ENCODE measurements around the gene MED29. TPM values are rescaled to one million over a fixed set of nuclear protein-coding genes. Genes with fewer than 3 reads are reported as not detected.
A peak's percentile ranks its signal among the peaks of the same experiment; 100 is the strongest.

MED29 gene
- total and polyA plus RNA-seq, 2 of the 4 experiments (the other 2 are of a cell fraction) = 17.6 to 28.8 TPM

- Histone ChIP-seq H3K4me1 (ENCODE audit: control insufficient read depth, insufficient read depth, low read length) (peaks cover 19% of the 10 kb centered on the region), H4K91ac (ENCODE audit: insufficient read depth, low read depth, low read length) (no peak overlapping the region), H3K27me3 (ENCODE audit: control insufficient read depth, insufficient read depth, low read length) (no peaks in the 10 kb centered on the region), H3K4me3 (ENCODE audit: insufficient read depth, low read depth, low read length) (no peak overlapping the region), H3K18ac (ENCODE audit: low read depth, low read length) (peak overlapping the region; percentile 21; the same call in 1 of the 2 replicates), H2AFZ (replicated peaks; ENCODE audit: low read length, poor library complexity) (no peak overlapping the region), H2AK5ac (ENCODE audit: low read depth, low read length) (peak overlapping the region; percentile 90), H4K8ac (ENCODE audit: low read depth in 2 of 2, low read length in 2 of 2) (peak overlapping the region; percentile 8 to 24; a peak in 1 of 4 replicates), H4K5ac (ENCODE audit: low read depth, low read length) (peak overlapping the region; percentile 77), H2BK120ac (ENCODE audit: low read depth, low read length) (peak overlapping the region; percentile 69; the same call in 1 of the 2 replicates), H3K14ac (replicated peaks; ENCODE audit: low read depth, low read length) (peak overlapping the region; percentile 8; the same call in 1 of the 2 replicates), H3K27ac (ENCODE audit: insufficient read depth, low read length) (peak overlapping the region; percentile 69; the same call in 1 of the 2 replicates), H3K79me1 (ENCODE audit: low read depth in 1 of 2, low read length in 2 of 2) (peaks cover 5 to 54% of the 10 kb centered on the region in 2 experiments; a peak in 3 of 4 replicates), H2AK9ac (replicated peaks; ENCODE audit: low read depth, low read length, poor library complexity) (no peak overlapping the region), H2BK20ac (ENCODE audit: low read depth, low read length) (no peak overlapping the region; the same call in 1 of the 2 replicates), H3K56ac (ENCODE audit: extremely low read depth, insufficient read depth, low read length) (no peak overlapping the region), H4K20me1 (ENCODE audit: insufficient read depth, low read length) (peaks cover 20% of the 10 kb centered on the region), H3K4me2 (ENCODE audit: low read depth, low read length) (no peak overlapping the region), H3K9me3 (ENCODE audit: control insufficient read depth, insufficient read depth, low read length) (no peaks in the 10 kb centered on the region), H3K36me3 (ENCODE audit: control insufficient read depth, insufficient read depth, low read length) (peaks cover 35% of the 10 kb centered on the region), H3K9me1 (ENCODE audit: insufficient read depth, low read length) (peaks cover 14% of the 10 kb centered on the region), H3K23ac (ENCODE audit: low read depth, low read length) (peak overlapping the region; percentile 29; the same call in 1 of the 2 replicates), H3K4ac (ENCODE audit: low read depth, low read length) (peak overlapping the region; percentile 28; the same call in 1 of the 2 replicates), H2BK5ac (ENCODE audit: low read depth, low read length, poor library complexity, severe bottlenecking) (peak overlapping the region; percentile 67), H3K9ac (ENCODE audit: low read depth, low read length) (no peak overlapping the region), H2BK15ac (ENCODE audit: low read depth, low read length) (no peak overlapping the region)
- WGBS, 2 experiments (ENCODE audit: extremely low coverage in 2 of 2, insufficient read length in 1 of 2) = 92% methylated on average over 4 of the region's 11 CpGs; no CpG with 5 or more reads in 1 of the 2 experiments
- in situ Hi-C loops (cut with MboI; ENCODE audit: low sequenced_read_pairs) = loop anchor here (25.0 kb wide), 1 partner anchor 410 kb away; the partner anchor contains the start of genes DYRK1B and FBL
- POLR2A ChIA-PET (ENCODE audit: unreplicated experiment) = interaction anchor here (1.1 kb wide), 1 partner anchor 18 kb away, joined by 4 read pairs; no protein-coding TSS in a partner anchor
- intact Hi-C loops (cut with micrococcal nuclease) = loop anchor here (1.0 kb wide), 1 partner anchor 15 kb away; the partner anchor contains the start of gene PLEKHG2
- BruUV-seq (replicated peaks) = no TSS peak
- dilution Hi-C loops (cut with HindIII; ENCODE audit: low sequenced_read_pairs, unreplicated experiment) = no loop called here
- TF ChIP-seq RAD21 (IDR thresholded peaks at IDR 0.05; ENCODE audit: low read length) = no peak
- TF ChIP-seq CHD1 (IDR thresholded peaks at IDR 0.05; ENCODE audit: low read depth, low read length) = no peak
- TF ChIP-seq ELK1 (IDR thresholded peaks at IDR 0.05; ENCODE audit: borderline replicate concordance, low read depth, low read length) = no peak
- TF ChIP-seq CTCF (conservative IDR thresholded peaks at IDR 0.05; ENCODE audit: low read depth, low read length) = no peak
- no peak for TF ChIP-seq MAFK (IDR thresholded peaks at IDR 0.05; ENCODE audit: low read depth, low read length)
- peak; percentile 23; the same call in 1 of the 2 replicates for TF ChIP-seq POLR2A (IDR thresholded peaks at IDR 0.05; ENCODE audit: low read depth, low read length)
- no peak for TF ChIP-seq NFE2L2 (IDR thresholded peaks at IDR 0.05; ENCODE audit: low read depth, low read length)
- TF ChIP-seq CEBPB (IDR thresholded peaks at IDR 0.05; ENCODE audit: low read depth, low read length) = 0 out of 2 replicates have a peak, but pooled peaks have one; percentile 13
- no peak for TF ChIP-seq MXI1 (IDR thresholded peaks at IDR 0.05; ENCODE audit: borderline replicate concordance, low read depth, low read length)
- TF ChIP-seq BHLHE40 (IDR thresholded peaks at IDR 0.05; ENCODE audit: low read depth, low read length) = no peak
- ATAC-seq (ENCODE audit: low read depth) (no peak), DNase-seq (no peak)
- CTCF ChIA-PET = interaction anchor here (1.2 kb wide), 1 partner anchor 16 kb away, joined by 5 read pairs; the partner anchor contains the start of gene PLEKHG2
These were observed 36.5 kb downstream of the MED29 start for GRCh38 chr19:39427707-39428106.
